Measurements from ENCODE around the gene DNAH7. TPM values are rescaled to one million over a fixed set of nuclear protein-coding genes. Genes with fewer than 3 reads are reported as not detected.

DNAH7 gene
- total and polyA plus RNA-seq, 2 donors (not counting 3 experiments of a cell fraction or from before 2014, with no cell fraction given), result 0.15 to 0.24 TPM

DNA sequence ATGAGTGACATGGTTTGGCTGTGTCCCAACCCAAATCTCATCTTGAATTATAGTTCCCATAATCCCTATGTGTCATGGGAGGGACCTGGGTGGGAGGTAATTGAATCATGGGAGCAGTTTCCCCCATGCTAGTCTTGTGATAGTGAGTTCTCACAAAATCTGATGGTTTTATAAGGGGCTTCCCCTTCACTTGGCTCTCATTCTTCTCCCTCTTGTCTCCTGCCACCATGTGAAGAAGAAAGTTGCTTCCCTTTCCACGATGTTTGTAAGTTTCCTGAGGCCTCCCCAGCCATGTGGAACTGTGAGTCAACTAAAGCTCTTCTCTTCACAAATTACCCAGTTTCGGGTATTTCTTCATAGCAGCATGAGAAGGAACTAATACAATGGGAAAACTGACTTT is 14.0 kb downstream of the DNAH7 start:
- dilution Hi-C loops (cut with MboI; ENCODE audit: extremely low pct_ligation_motif_present, low sequenced_read_pairs), result no loop called here
- no peaks in the 10 kb centered on the region for H3K79me2 ChIP-seq (ENCODE audit: control insufficient read depth, insufficient read depth, low read length)
- TF ChIP-seq, protein P1, sequence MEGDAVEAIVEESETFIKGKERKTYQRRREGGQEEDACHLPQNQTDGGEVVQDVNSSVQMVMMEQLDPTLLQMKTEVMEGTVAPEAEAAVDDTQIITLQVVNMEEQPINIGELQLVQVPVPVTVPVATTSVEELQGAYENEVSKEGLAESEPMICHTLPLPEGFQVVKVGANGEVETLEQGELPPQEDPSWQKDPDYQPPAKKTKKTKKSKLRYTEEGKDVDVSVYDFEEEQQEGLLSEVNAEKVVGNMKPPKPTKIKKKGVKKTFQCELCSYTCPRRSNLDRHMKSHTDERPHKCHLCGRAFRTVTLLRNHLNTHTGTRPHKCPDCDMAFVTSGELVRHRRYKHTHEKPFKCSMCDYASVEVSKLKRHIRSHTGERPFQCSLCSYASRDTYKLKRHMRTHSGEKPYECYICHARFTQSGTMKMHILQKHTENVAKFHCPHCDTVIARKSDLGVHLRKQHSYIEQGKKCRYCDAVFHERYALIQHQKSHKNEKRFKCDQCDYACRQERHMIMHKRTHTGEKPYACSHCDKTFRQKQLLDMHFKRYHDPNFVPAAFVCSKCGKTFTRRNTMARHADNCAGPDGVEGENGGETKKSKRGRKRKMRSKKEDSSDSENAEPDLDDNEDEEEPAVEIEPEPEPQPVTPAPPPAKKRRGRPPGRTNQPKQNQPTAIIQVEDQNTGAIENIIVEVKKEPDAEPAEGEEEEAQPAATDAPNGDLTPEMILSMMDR (IDR thresholded peaks at IDR 0.05; ENCODE audit: extremely low read depth in 1 of 2, insufficient read depth in 1 of 2, low read depth in 1 of 2, low read length in 2 of 2), result no peak
- TF ChIP-seq JUN (IDR thresholded peaks at IDR 0.05; ENCODE audit: borderline replicate concordance, insufficient read depth, insufficient read length, low read depth) (no peak), FOS (IDR thresholded peaks at IDR 0.05; ENCODE audit: borderline replicate concordance, insufficient read depth, low read length) (no peak), GATA2 (IDR thresholded peaks at IDR 0.05; ENCODE audit: insufficient read depth, insufficient read length, low read depth, low read length) (no peak), EZH2 (IDR thresholded peaks at IDR 0.05; ENCODE audit: borderline replicate concordance, low read depth, low read length, severe bottlenecking) (no peak), MYC (IDR thresholded peaks at IDR 0.05; ENCODE audit: low read depth, low read length) (no peak)
- TF ChIP-seq, protein P2, sequence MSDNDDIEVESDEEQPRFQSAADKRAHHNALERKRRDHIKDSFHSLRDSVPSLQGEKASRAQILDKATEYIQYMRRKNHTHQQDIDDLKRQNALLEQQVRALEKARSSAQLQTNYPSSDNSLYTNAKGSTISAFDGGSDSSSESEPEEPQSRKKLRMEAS (IDR thresholded peaks at IDR 0.05; ENCODE audit: insufficient read depth, insufficient read length), result no peak
- H3K4me3 ChIP-seq (replicated peaks in 1 of 3; ENCODE audit: insufficient read depth in 1 of 3, low read depth in 1 of 3, low read length in 3 of 3), result no peak overlapping the region
- H3K27ac ChIP-seq (ENCODE audit: insufficient read depth, low read depth, low read length), result no peak overlapping the region
- no peaks in the 10 kb centered on the region for H3K4me1 ChIP-seq (ENCODE audit: control insufficient read depth, extremely low read depth, insufficient read depth, low read length)
- intact Hi-C loops (cut with micrococcal nuclease), result no loop called here
- no TSS peak for BruUV-seq (replicated peaks)
- no peaks in the 10 kb centered on the region for H3K9me3 ChIP-seq (replicated peaks; ENCODE audit: control insufficient read depth, insufficient read depth, low read length)
- no peaks in the 10 kb centered on the region for H3K36me3 ChIP-seq (ENCODE audit: control insufficient read depth in 2 of 2, extremely low read depth in 1 of 2, insufficient read depth in 2 of 2, low read length in 2 of 2)
- POLR2A ChIA-PET, result no interaction called here
- CTCF ChIA-PET, result interaction anchor here (1.8 kb wide), 1 partner anchor 13 kb away, joined by 9 read pairs; the partner anchor contains the start of gene DNAH7
- FAIRE-seq, result no peak
- H3K4me2 ChIP-seq (ENCODE audit: insufficient read depth, low read length), result no peak overlapping the region
- no peak overlapping the region for H2AFZ ChIP-seq (ENCODE audit: low read depth, low read length)
- H3K9ac ChIP-seq (replicated peaks; ENCODE audit: extremely low read depth, insufficient read depth, low read length), result no peak overlapping the region
- H3K9me1 ChIP-seq (replicated peaks; ENCODE audit: control insufficient read depth, extremely low read depth, insufficient read depth, low read length), result no peaks in the 10 kb centered on the region
- DNase-seq (ENCODE audit: low read depth, low spot score), result no peak
- peaks cover 8 to 16% of the 10 kb centered on the region in 2 experiments for H3K27me3 ChIP-seq (ENCODE audit: control insufficient read depth in 2 of 2, insufficient read depth in 2 of 2, low read length in 2 of 2)
- no peaks in the 10 kb centered on the region for H4K20me1 ChIP-seq (replicated peaks; ENCODE audit: control insufficient read depth, extremely low read depth, insufficient read depth, low read length)
